ENCODE results near the gene SUPT20H.

The SUPT20H gene

DNA sequence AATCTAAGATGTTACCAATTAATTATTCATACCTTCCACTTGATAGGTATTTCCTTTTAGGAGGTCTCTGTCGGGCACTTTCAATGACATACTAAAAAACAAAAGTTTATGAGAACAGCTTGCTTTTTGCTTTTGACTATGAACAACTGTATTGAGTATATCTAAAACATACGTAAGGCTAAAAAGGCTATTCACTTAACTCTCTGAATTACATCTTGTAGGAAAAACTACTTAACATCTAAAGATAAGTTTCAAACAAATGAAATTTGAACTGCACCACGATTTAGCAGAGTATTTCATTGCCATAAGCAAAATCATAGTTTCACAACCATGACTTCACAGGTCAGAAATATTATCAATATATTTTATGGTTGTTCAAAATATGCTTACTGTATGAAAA lies 11.6 kb downstream of the SUPT20H start:
- Histone ChIP-seq H3K27ac (ENCODE audit: low read depth in 2 of 2, low read length in 2 of 2) (no peak overlapping the region), H3K9me3 (ENCODE audit: control insufficient read depth in 2 of 2, low read length in 2 of 2) (no peaks in the 10 kb centered on the region), H3K4me1 (ENCODE audit: control insufficient read depth in 2 of 2, insufficient read depth in 2 of 2, low read length in 2 of 2) (no peaks in the 10 kb centered on the region), H3K4me3 (ENCODE audit: low read length in 2 of 2) (no peak overlapping the region), H3K36me3 (ENCODE audit: control insufficient read depth in 2 of 2, insufficient read depth in 2 of 2, low read length in 2 of 2) (peaks cover 17 to 30% of the 10 kb centered on the region in 2 donors), H3K9ac (ENCODE audit: low read depth in 1 of 2, low read length in 2 of 2) (no peak overlapping the region), H3K27me3 (ENCODE audit: control insufficient read depth in 2 of 2, insufficient read depth in 2 of 2, low read length in 2 of 2) (no peaks in the 10 kb centered on the region)

DNA sequence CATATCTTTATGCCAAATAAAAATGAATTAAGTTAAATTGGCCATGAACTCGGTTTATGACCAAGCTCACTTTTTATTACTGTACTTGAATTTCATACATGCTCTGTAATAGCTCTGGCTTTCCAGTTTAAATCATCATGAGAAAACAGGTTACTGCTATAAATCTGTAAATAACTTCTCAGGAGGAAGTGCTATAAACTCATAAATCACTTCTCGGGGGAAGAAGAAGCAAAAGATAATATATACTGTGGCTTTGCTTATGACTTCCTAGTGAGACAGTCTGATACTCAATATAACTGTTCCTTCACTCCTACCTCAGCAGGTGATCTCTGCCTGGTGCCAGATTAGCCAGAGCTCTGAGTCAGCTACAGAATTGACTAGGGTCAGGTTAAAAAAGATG lies 12.5 kb downstream of the SUPT20H start:
- Histone ChIP-seq H3K36me3 (ENCODE audit: control insufficient read depth in 2 of 2, insufficient read depth in 2 of 2, low read length in 2 of 2) (peaks cover 24 to 37% of the 10 kb centered on the region in 2 donors), H3K9me3 (ENCODE audit: control insufficient read depth in 2 of 2, low read length in 2 of 2) (no peaks in the 10 kb centered on the region), H3K27me3 (ENCODE audit: control insufficient read depth in 2 of 2, insufficient read depth in 2 of 2, low read length in 2 of 2) (no peaks in the 10 kb centered on the region), H3K4me1 (ENCODE audit: control insufficient read depth in 2 of 2, insufficient read depth in 2 of 2, low read length in 2 of 2) (no peaks in the 10 kb centered on the region), H3K4me3 (ENCODE audit: low read length in 2 of 2) (no peak overlapping the region), H3K9ac (ENCODE audit: low read depth in 1 of 2, low read length in 2 of 2) (no peak overlapping the region), H3K27ac (ENCODE audit: low read depth in 2 of 2, low read length in 2 of 2) (no peak overlapping the region)

DNA sequence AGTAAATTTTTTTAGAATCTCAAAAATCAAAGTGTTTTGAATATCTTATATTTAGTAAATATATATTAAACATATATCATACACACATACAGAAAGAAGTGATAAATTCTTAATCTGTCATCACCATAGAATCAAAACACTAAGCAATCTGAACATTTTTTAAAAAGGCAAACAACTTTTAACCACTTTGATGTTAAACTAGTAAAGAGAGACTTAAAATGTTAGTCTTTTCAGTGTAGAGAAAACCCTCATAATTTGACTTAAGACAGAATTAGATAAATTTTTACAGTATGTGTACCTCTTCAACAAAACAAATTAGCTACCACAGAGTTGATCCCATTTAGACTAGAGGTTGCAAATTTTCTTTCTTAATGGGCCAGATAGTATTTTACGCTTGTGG lies 13.4 kb downstream of the SUPT20H start:
- Histone ChIP-seq H3K27me3 (ENCODE audit: control insufficient read depth in 2 of 2, insufficient read depth in 2 of 2, low read length in 2 of 2) (no peaks in the 10 kb centered on the region), H3K36me3 (ENCODE audit: control insufficient read depth in 2 of 2, insufficient read depth in 2 of 2, low read length in 2 of 2) (peaks cover 31 to 46% of the 10 kb centered on the region in 2 donors)

DNA sequence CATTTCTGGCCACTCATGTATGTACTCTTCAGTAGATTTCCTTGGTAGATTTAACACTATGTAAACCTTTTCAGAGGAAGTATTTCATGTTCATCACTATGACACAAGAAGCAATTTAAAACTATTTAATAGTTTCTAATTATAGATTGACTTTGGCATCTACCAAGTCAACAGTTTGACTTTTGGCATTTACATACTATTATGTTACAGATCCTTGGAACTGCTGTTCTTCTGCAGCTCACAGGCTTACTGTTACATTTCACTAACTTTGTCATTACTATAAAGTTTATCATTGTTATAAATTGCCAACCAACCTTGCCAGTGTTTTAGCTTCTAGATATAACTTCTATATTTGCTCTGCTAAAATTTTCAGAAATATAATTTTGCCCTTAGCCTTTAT lies 18.7 kb downstream of the SUPT20H start:
- H3K4me3 ChIP-seq (ENCODE audit: low read length in 2 of 2), result no peak overlapping the region
- no peaks in the 10 kb centered on the region for H3K4me1 ChIP-seq (ENCODE audit: control insufficient read depth in 2 of 2, insufficient read depth in 2 of 2, low read length in 2 of 2)
- no peaks in the 10 kb centered on the region for H3K27me3 ChIP-seq (ENCODE audit: control insufficient read depth in 2 of 2, insufficient read depth in 2 of 2, low read length in 2 of 2)
- H3K9me3 ChIP-seq (ENCODE audit: control insufficient read depth in 2 of 2, low read length in 2 of 2), result no peaks in the 10 kb centered on the region
- H3K27ac ChIP-seq (ENCODE audit: low read depth in 2 of 2, low read length in 2 of 2), result no peak overlapping the region
- H3K36me3 ChIP-seq (ENCODE audit: control insufficient read depth in 2 of 2, insufficient read depth in 2 of 2, low read length in 2 of 2), result peaks cover 52 to 59% of the 10 kb centered on the region in 2 donors
- no peak overlapping the region for H3K9ac ChIP-seq (ENCODE audit: low read depth in 1 of 2, low read length in 2 of 2)

More for the DNA sequence above, 13.4 kb downstream of the SUPT20H start:
- Histone ChIP-seq H3K9ac (ENCODE audit: low read depth in 1 of 2, low read length in 2 of 2) (no peak overlapping the region), H3K4me3 (ENCODE audit: low read length in 2 of 2) (no peak overlapping the region), H3K9me3 (ENCODE audit: control insufficient read depth in 2 of 2, low read length in 2 of 2) (no peaks in the 10 kb centered on the region), H3K4me1 (ENCODE audit: control insufficient read depth in 2 of 2, insufficient read depth in 2 of 2, low read length in 2 of 2) (no peaks in the 10 kb centered on the region), H3K27ac (ENCODE audit: low read depth in 2 of 2, low read length in 2 of 2) (no peak overlapping the region)

DNA sequence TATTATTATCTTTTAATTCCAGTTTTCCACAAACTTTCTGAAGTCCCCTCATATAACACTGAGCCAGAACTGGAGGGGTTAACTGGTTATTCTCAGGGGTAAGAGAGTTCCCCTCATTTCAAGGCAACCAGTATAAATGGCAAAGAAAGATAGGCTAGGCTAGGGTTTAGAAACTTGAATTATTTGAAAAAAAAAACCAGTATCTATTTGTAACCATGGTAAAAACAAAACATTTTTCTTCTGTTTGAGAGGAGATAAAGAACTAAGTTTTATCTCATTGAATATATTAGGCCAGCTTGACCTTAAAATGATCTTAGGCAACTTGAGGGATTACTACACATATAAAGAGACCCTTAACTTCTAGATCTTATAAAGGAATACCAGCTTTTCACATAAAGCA lies 19.6 kb downstream of the SUPT20H start:
- Histone ChIP-seq H3K36me3 (ENCODE audit: control insufficient read depth in 2 of 2, insufficient read depth in 2 of 2, low read length in 2 of 2) (peaks cover 58 to 66% of the 10 kb centered on the region in 2 donors), H3K9me3 (ENCODE audit: control insufficient read depth in 2 of 2, low read length in 2 of 2) (no peaks in the 10 kb centered on the region)

DNA sequence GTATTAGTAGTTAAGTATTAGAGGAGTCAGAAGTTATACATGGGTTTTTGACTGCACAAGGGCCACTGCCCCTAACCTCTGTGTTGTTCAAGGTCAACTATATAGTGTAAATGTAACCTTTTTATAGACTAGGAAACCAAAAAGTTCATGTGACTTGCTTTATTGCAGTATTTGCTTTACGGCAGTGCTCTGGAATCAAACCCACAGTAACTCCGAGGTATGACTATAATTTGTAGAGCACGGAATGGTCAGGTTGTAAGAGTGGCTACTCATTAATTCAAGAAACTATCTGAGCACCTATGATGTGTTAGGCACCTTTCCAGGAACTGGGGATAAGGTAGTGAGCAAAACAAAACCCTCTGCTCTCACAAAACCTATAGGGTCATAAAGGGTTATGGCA lies 22.2 kb downstream of the SUPT20H start:
- Histone ChIP-seq H3K4me1 (ENCODE audit: control insufficient read depth in 2 of 2, insufficient read depth in 2 of 2, low read length in 2 of 2) (no peaks in the 10 kb centered on the region), H3K36me3 (ENCODE audit: control insufficient read depth in 2 of 2, insufficient read depth in 2 of 2, low read length in 2 of 2) (peaks cover 60 to 66% of the 10 kb centered on the region in 2 donors), H3K27ac (ENCODE audit: low read depth in 2 of 2, low read length in 2 of 2) (no peak overlapping the region), H3K27me3 (ENCODE audit: control insufficient read depth in 2 of 2, insufficient read depth in 2 of 2, low read length in 2 of 2) (no peaks in the 10 kb centered on the region), H3K9me3 (ENCODE audit: control insufficient read depth in 2 of 2, low read length in 2 of 2) (no peaks in the 10 kb centered on the region), H3K9ac (ENCODE audit: low read depth in 1 of 2, low read length in 2 of 2) (no peak overlapping the region), H3K4me3 (ENCODE audit: low read length in 2 of 2) (no peak overlapping the region)

More for the DNA sequence above, 19.6 kb downstream of the SUPT20H start:
- H3K4me3 ChIP-seq (ENCODE audit: low read length in 2 of 2), result no peak overlapping the region
- H3K9ac ChIP-seq (ENCODE audit: low read depth in 1 of 2, low read length in 2 of 2), result no peak overlapping the region
- no peaks in the 10 kb centered on the region for H3K4me1 ChIP-seq (ENCODE audit: control insufficient read depth in 2 of 2, insufficient read depth in 2 of 2, low read length in 2 of 2)
- no peaks in the 10 kb centered on the region for H3K27me3 ChIP-seq (ENCODE audit: control insufficient read depth in 2 of 2, insufficient read depth in 2 of 2, low read length in 2 of 2)
- H3K27ac ChIP-seq (ENCODE audit: low read depth in 2 of 2, low read length in 2 of 2), result no peak overlapping the region

DNA sequence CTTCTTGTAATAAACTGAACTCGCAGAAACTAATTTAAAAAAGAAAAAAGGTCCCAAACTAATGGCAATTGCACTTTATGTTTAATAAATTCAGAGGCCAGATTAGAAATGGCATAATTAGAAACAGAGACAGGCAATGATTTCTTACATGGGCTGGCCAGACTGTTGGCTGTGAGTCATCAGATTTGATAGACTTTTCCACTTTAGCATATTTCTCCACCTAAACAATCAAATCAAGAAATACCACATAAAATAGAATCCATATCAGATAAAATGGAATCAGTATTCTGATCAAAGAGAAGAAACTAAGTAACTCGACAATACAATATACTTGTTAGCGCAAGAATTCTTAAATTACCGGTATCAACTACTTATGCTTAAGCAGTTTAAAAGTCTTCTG lies 29.9 kb downstream of the SUPT20H start:
- Histone ChIP-seq H3K36me3 (ENCODE audit: control insufficient read depth in 2 of 2, insufficient read depth in 2 of 2, low read length in 2 of 2) (peaks cover 55 to 56% of the 10 kb centered on the region in 2 donors), H3K27me3 (ENCODE audit: control insufficient read depth in 2 of 2, insufficient read depth in 2 of 2, low read length in 2 of 2) (no peaks in the 10 kb centered on the region)

DNA sequence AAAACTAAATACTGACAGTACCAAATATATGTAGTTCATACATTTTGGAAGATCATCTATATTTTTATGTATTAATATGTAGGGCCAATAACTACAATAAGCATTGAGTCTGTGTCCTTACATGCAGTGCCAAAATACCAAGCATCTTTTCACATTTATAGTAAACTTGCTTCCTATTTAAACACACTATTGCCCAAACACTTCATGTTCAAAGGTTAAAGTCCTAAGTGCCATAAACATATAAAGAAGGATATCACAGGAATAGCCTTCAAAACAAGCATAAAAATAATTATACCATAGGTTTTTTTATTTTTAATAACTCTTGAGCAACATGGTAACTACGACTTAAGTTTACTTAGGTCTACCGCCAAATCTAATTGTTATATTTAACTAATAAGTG lies 31.8 kb downstream of the SUPT20H start:
- Histone ChIP-seq H3K9me3 (ENCODE audit: control insufficient read depth in 2 of 2, low read length in 2 of 2) (no peaks in the 10 kb centered on the region), H3K9ac (ENCODE audit: low read depth in 1 of 2, low read length in 2 of 2) (no peak overlapping the region), H3K27me3 (ENCODE audit: control insufficient read depth in 2 of 2, insufficient read depth in 2 of 2, low read length in 2 of 2) (no peaks in the 10 kb centered on the region), H3K36me3 (ENCODE audit: control insufficient read depth in 2 of 2, insufficient read depth in 2 of 2, low read length in 2 of 2) (peaks cover 60 to 65% of the 10 kb centered on the region in 2 donors), H3K4me3 (ENCODE audit: low read length in 2 of 2) (no peak overlapping the region), H3K4me1 (ENCODE audit: control insufficient read depth in 2 of 2, insufficient read depth in 2 of 2, low read length in 2 of 2) (no peaks in the 10 kb centered on the region), H3K27ac (ENCODE audit: low read depth in 2 of 2, low read length in 2 of 2) (no peak overlapping the region)

More for the DNA sequence above, 29.9 kb downstream of the SUPT20H start:
- H3K9me3 ChIP-seq (ENCODE audit: control insufficient read depth in 2 of 2, low read length in 2 of 2), result no peaks in the 10 kb centered on the region
- H3K4me3 ChIP-seq (ENCODE audit: low read length in 2 of 2), result no peak overlapping the region
- H3K9ac ChIP-seq (ENCODE audit: low read depth in 1 of 2, low read length in 2 of 2), result no peak overlapping the region
- H3K4me1 ChIP-seq (ENCODE audit: control insufficient read depth in 2 of 2, insufficient read depth in 2 of 2, low read length in 2 of 2), result no peaks in the 10 kb centered on the region
- H3K27ac ChIP-seq (ENCODE audit: low read depth in 2 of 2, low read length in 2 of 2), result no peak overlapping the region

DNA sequence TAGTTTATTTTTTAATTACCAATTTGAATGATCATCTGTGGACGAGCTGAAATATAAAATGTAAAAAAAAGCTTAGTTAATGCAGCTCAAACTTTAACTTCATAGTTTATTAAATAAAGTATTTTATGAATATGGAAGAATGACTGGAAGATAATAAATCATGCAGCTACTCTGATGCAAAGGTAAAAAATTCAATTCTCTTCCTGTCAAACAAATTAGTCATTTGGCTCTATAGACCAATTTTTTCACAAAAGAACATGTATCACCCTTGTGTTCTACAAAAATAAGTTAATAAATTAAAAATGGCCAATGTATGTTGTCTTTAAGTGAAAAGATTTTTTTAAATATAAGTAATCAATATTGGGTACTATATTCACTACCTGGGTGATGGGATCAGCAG lies 32.7 kb downstream of the SUPT20H start:
- Histone ChIP-seq H3K36me3 (ENCODE audit: control insufficient read depth in 2 of 2, insufficient read depth in 2 of 2, low read length in 2 of 2) (peaks cover 61 to 65% of the 10 kb centered on the region in 2 donors), H3K4me1 (ENCODE audit: control insufficient read depth in 2 of 2, insufficient read depth in 2 of 2, low read length in 2 of 2) (no peaks in the 10 kb centered on the region), H3K27me3 (ENCODE audit: control insufficient read depth in 2 of 2, insufficient read depth in 2 of 2, low read length in 2 of 2) (no peaks in the 10 kb centered on the region), H3K9me3 (ENCODE audit: control insufficient read depth in 2 of 2, low read length in 2 of 2) (no peaks in the 10 kb centered on the region), H3K4me3 (ENCODE audit: low read length in 2 of 2) (no peak overlapping the region), H3K27ac (ENCODE audit: low read depth in 2 of 2, low read length in 2 of 2) (no peak overlapping the region), H3K9ac (ENCODE audit: low read depth in 1 of 2, low read length in 2 of 2) (no peak overlapping the region)

DNA sequence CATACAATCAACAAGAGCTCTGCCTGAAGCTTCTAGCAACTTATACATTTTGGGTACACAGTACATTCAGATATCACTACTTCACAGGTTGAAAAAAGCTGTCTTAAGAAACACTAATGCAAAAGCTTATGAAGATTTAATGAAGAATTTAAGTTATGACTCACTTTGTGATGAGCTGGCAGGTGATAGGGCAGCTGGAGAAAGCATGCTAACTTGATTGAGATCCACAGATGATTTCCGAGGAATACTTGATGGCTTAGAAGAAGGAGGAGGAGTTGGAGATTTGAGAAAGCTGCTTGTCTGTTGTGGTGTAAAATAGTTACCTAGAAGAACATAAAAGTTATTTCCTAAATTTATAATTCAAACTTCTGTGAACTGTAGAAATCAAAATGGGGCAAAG lies 35.6 kb downstream of the SUPT20H start:
- no peak overlapping the region for H3K9ac ChIP-seq (ENCODE audit: low read depth in 1 of 2, low read length in 2 of 2)

DNA sequence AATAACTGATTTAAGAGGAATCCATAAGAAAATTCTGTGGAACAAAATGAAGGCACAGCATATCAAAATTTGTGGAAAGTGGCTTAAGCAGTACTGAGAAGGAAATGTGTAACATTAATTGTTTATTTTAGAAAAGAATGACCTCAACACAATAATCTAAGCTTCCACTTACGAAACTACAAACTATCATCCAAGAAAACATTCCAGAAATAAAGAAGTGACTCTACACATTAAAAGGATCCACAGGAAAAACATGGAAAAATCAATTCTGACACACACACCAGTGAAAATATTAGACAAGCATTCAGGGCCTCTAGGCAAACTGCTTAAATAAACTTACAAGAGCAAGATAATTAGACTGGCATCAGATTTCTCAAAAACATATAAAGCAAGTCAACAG lies 44.9 kb downstream of the SUPT20H start:
- no peaks in the 10 kb centered on the region for H3K4me1 ChIP-seq (ENCODE audit: control insufficient read depth in 2 of 2, insufficient read depth in 2 of 2, low read length in 2 of 2)
- H3K27ac ChIP-seq (ENCODE audit: low read depth in 2 of 2, low read length in 2 of 2), result no peak overlapping the region
- H3K27me3 ChIP-seq (ENCODE audit: control insufficient read depth in 2 of 2, insufficient read depth in 2 of 2, low read length in 2 of 2), result no peaks in the 10 kb centered on the region
- peaks cover 51 to 52% of the 10 kb centered on the region in 2 donors for H3K36me3 ChIP-seq (ENCODE audit: control insufficient read depth in 2 of 2, insufficient read depth in 2 of 2, low read length in 2 of 2)
- no peak overlapping the region for H3K9ac ChIP-seq (ENCODE audit: low read depth in 1 of 2, low read length in 2 of 2)
- no peaks in the 10 kb centered on the region for H3K9me3 ChIP-seq (ENCODE audit: control insufficient read depth in 2 of 2, low read length in 2 of 2)
- H3K4me3 ChIP-seq (ENCODE audit: low read length in 2 of 2), result no peak overlapping the region

More for the DNA sequence above, 35.6 kb downstream of the SUPT20H start:
- H3K9me3 ChIP-seq (ENCODE audit: control insufficient read depth in 2 of 2, low read length in 2 of 2), result no peaks in the 10 kb centered on the region
- no peak overlapping the region for H3K4me3 ChIP-seq (ENCODE audit: low read length in 2 of 2)
- no peaks in the 10 kb centered on the region for H3K27me3 ChIP-seq (ENCODE audit: control insufficient read depth in 2 of 2, insufficient read depth in 2 of 2, low read length in 2 of 2)
- H3K27ac ChIP-seq (ENCODE audit: low read depth in 2 of 2, low read length in 2 of 2), result no peak overlapping the region
- no peaks in the 10 kb centered on the region for H3K4me1 ChIP-seq (ENCODE audit: control insufficient read depth in 2 of 2, insufficient read depth in 2 of 2, low read length in 2 of 2)
- peaks cover 66 to 68% of the 10 kb centered on the region in 2 donors for H3K36me3 ChIP-seq (ENCODE audit: control insufficient read depth in 2 of 2, insufficient read depth in 2 of 2, low read length in 2 of 2)

Data from mucosa of rectum (tissue), 2 donors.